Keratinocyte (primary cell): ENCODE measurements around the gene PAIP2.

Experiments
- EZH2 ChIP-seq: IDR thresholded peaks from one replicate; pipeline ENCODE4 v1.6.1; 2012; ENCODE audit warnings: inconsistent platforms, mild to moderate bottlenecking, low read length, moderate library complexity
- TF ChIP-seq, protein P1 (sequence below), 3 experiments: IDR thresholded peaks in 1 of 3; conservative IDR thresholded peaks in 1 of 3; optimal IDR thresholded peaks in 1 of 3; 2 replicates in 2 of 3; 3 replicates in 1 of 3; pipeline versions ENCODE3 to v1.5.1; 2011; ENCODE audit warnings: low read length in 3 of 3, mild to moderate bottlenecking in 3 of 3, moderate library complexity in 2 of 3, control low read depth in 1 of 3, inconsistent platforms in 1 of 3; ENCODE audit not compliant: insufficient read depth in 2 of 3; ENCODE audit errors: extremely low read depth in 1 of 3

DNA sequence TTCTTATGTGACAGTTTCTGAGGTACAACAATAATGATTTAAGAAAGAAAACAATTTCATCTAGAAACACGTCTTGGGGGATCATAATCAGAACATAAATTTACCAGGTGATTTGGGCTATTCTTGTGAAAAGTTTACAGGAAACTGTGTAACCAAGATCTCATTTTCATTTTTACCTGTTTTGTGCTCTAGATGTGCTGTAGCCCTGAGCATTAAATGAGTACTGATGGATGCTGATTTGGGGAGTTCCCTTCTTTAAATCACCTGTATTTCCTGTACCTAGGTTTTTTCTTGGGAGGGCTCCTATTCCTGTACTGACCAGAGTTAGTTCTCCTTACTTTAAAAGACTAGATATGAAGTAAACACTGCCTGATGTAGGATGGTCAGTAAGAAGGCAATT, 35.5 kb upstream of the PAIP2 start:
- TF ChIP-seq, protein P1, sequence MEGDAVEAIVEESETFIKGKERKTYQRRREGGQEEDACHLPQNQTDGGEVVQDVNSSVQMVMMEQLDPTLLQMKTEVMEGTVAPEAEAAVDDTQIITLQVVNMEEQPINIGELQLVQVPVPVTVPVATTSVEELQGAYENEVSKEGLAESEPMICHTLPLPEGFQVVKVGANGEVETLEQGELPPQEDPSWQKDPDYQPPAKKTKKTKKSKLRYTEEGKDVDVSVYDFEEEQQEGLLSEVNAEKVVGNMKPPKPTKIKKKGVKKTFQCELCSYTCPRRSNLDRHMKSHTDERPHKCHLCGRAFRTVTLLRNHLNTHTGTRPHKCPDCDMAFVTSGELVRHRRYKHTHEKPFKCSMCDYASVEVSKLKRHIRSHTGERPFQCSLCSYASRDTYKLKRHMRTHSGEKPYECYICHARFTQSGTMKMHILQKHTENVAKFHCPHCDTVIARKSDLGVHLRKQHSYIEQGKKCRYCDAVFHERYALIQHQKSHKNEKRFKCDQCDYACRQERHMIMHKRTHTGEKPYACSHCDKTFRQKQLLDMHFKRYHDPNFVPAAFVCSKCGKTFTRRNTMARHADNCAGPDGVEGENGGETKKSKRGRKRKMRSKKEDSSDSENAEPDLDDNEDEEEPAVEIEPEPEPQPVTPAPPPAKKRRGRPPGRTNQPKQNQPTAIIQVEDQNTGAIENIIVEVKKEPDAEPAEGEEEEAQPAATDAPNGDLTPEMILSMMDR (optimal IDR thresholded peaks at IDR 0.05 in 1 of 3, IDR thresholded peaks at IDR 0.05 in 1 of 3, conservative IDR thresholded peaks at IDR 0.05 in 1 of 3; ENCODE audit: extremely low read depth in 1 of 3, insufficient read depth in 2 of 3, low read length in 3 of 3), result no peak
- no peak for TF ChIP-seq EZH2
